Cardiac septum (tissue), 1 donor: ENCODE measurements around the gene KCTD11. TPM values are rescaled to one million over a fixed set of nuclear protein-coding genes. Genes with fewer than 3 reads are reported as not detected.
"Not testable (repeated sequence)": the region's sequence is repeated elsewhere in the genome, so short reads cannot be mapped to it uniquely, and the experiment has no call there.

ENCODE experiments used
- DNase-seq: peaks from one replicate; pipeline ENCODE4 v3.0.0-alpha.2; 2020; ENCODE audit warnings: low spot score
- intact Hi-C: fragments of 100-400 bp; cut with DNase I; formaldehyde crosslinking; loops from one replicate; pipeline ENCODE4 v1.14.0; 2022
- total RNA-seq: library from RNA; stranded (reverse); fragmentation: NEBNext Ultra II Directional; extraction: Animal tissue kit (Norgen Biotek cat#: 25700); gene quantifications from one replicate; pipeline ENCODE4 v1.2.1, GENCODE V29; 2021
- donor health status: DM: no; HTN: no; CAD: no.

KCTD11 gene
- total RNA-seq, 1 donor from 2014 or later: 9.6 TPM

GRCh38 chr17:7363311-7363710, 11.3 kb downstream of the KCTD11 start:
- no peak for DNase-seq
- intact Hi-C loops: no loop called here

- DNase-seq, intact Hi-C loops: not testable (repeated sequence)
Measured at GRCh38 chr17:7365963-7366362, 14.0 kb downstream of the KCTD11 start.

- DNase-seq: no peak
- intact Hi-C loops: no loop called here
Measured at GRCh38 chr17:7367083-7367482, 15.1 kb downstream of the KCTD11 start.

- intact Hi-C loops: no loop called here
- DNase-seq: no peak
Measured at GRCh38 chr17:7367918-7368598, 16.1 kb downstream of the KCTD11 start.

- DNase-seq, intact Hi-C loops: not testable (repeated sequence)
Measured at GRCh38 chr17:7368599-7368994, 16.6 kb downstream of the KCTD11 start.

GRCh38 chr17:7369825-7370224, 17.9 kb downstream of the KCTD11 start:
- no peak for DNase-seq
- intact Hi-C loops: no loop called here

DNA sequence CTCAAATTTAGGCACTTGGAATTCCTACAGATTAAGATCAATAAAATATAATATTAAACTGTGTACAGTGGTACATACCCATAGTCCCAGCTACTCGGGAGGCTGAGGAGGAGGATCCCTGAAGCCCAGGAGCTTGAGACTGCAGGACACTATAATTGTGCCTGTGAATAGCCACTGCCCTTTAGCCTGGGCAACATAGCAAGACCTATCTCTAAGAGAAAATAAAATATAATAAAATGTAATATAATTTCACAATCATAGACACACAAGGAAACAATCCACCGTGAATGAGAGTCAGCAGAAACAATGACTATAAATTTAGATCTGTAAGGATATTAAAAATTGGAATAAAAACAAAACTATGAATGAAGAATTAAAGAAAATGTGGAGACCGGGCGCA, 18.9 kb downstream of the KCTD11 start:
- intact Hi-C loops: no loop called here
- DNase-seq: no peak

GRCh38 chr17:7374353-7374752, 22.4 kb downstream of the KCTD11 start:
- intact Hi-C loops: no loop called here
- no peak for DNase-seq

- intact Hi-C loops: no loop called here
- DNase-seq: no peak
Measured at GRCh38 chr17:7379134-7379533, 27.2 kb downstream of the KCTD11 start.

GRCh38 chr17:7380321-7380720, 28.4 kb downstream of the KCTD11 start:
- peak; percentile 80 for DNase-seq
- intact Hi-C loops: no loop called here

GRCh38 chr17:7380855-7381683, 29.1 kb downstream of the KCTD11 start, which contains the start of gene TNK1:
TNK1 (plus strand) TSS chr17:7381089; CDS start chr17:7382927, 1,838 bp downstream.
- intact Hi-C loops: no loop called here
- peak; percentile 79 for DNase-seq

DNA sequence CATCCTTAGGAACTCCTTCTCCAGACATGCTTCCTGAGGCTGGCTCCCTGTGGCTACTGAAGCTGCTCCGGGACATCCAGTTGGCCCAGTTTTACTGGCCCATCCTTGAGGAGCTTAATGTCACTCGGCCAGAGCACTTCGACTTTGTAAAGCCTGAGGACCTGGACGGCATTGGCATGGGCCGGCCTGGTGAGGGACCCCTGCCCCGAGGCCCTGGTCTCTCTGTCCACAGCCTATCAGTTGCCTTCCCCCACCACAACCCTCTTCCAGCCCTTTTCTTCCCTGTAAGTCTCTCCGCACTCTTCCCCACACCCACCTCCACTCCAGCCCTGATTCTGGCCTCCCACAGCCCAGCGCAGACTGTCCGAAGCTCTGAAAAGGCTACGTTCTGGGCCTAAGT, 30.9 kb downstream of the KCTD11 start:
- intact Hi-C loops: no loop called here

GRCh38 chr17:7383371-7383741, 31.4 kb downstream of the KCTD11 start:
- no peak for DNase-seq
- intact Hi-C loops: no loop called here

More for the DNA sequence above, 30.9 kb downstream of the KCTD11 start:
- no peak for DNase-seq

DNA sequence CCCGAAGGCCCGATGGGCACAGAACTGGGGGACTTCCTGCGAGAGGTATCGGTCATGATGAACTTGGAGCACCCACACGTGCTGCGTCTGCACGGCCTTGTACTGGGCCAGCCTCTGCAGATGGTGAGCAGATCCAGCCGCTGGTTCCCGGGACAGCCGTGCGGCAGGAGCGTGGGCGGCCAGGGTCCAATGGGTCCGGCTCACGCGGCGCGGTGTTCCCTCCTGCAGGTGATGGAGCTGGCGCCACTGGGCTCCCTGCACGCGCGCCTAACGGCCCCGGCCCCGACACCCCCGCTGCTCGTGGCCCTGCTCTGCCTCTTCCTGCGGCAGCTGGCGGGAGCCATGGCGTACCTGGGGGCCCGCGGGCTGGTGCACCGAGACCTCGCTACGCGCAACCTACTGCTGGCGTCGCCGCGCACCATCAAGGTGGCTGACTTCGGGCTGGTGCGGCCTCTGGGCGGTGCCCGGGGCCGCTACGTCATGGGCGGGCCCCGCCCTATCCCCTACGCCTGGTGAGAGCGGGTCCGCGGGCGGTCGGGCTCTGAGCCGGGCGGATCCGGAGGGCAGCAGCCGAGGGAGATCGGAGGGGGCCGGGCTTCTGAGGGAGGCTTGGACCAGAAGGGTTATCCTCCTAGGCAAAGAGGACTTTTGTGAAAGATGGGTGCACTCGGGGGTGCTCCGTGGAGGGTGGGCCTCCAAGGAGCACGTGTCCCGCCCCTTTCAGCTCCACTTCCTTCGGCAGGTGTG, 32.0 kb downstream of the KCTD11 start:
- no peak for DNase-seq
- intact Hi-C loops: no loop called here

DNA sequence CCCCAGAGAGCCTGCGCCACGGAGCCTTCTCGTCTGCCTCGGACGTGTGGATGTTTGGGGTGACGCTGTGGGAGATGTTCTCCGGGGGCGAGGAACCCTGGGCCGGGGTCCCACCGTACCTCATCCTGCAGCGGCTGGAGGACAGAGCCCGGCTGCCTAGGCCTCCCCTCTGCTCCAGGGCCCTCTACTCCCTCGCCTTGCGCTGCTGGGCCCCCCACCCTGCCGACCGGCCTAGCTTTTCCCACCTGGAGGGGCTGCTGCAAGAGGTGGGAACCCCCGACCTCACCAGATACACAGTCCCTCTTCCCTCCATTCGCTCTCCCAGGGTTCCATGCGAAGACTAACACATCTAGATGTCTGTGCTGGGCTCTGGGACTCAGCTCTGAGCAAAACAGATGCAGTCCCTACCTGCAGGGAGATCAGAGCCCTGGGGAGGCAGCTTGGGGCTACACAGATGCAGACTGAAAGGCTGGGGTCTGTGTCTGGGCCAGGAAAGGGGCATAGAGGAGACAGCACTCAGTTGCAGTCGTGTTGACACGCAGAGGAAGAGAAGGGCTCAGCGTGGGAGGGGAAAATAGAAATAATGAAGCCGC, 32.6 kb downstream of the KCTD11 start:
- intact Hi-C loops: no loop called here
- no peak for DNase-seq

GRCh38 chr17:7388856-7389255, 36.9 kb downstream of the KCTD11 start:
- no peak for DNase-seq
- intact Hi-C loops: no loop called here

GRCh38 chr17:7389924-7390910, 38.3 kb downstream of the KCTD11 start:
- intact Hi-C loops: no loop called here
- no peak for DNase-seq

DNA sequence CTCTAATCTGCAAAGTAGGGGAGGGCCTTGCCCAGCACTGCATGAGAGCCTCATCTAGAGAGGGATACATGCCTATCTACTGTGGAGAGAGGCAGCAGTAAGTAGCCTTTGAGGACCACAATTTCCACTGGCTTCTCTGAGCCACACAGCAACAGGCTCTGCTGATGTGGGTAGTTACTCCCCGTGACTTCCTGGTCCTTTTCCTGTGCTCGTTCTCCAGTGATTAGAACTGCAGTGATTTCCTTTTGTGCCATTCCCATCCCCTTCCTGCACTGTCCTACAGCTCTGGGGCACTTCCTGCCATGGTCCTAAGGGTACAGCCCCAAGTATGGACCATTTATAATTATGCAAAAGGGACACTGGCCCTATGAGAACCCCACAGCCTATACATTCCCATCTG, 39.3 kb downstream of the KCTD11 start:
- no peak for DNase-seq

More for the DNA sequence above, 39.3 kb downstream of the KCTD11 start:
- intact Hi-C loops: no loop called here
